Astrocyte (in vitro differentiated cells and primary cell): Measurements from ENCODE around the gene FLT3LG. TPM values are rescaled to one million over a fixed set of nuclear protein-coding genes. Genes with fewer than 3 reads are reported as not detected.

Experiments used
- DNase-seq: peaks from one replicate; pipeline ENCODE4 v3.0.0-alpha.2; 2010; ENCODE audit warnings: low read depth
- FAIRE-seq: peaks from 2 replicates; lab custom pipeline; 2011; peaks lifted over from hg19 to GRCh38; lab: Jason Lieb, UNC
- H2AFZ ChIP-seq: 2 replicates; pipeline ENCODE4 v1.6.0; 2012; ENCODE audit warnings: low read depth, low read length, inconsistent platforms
- H3K27ac ChIP-seq: 2 replicates; pipeline ENCODE4 v1.5.1; 2011; ENCODE audit warnings: low read depth, low read length, inconsistent platforms
- H3K27me3 ChIP-seq: 2 replicates; pipeline ENCODE4 v1.6.0; 2011; ENCODE audit warnings: low read length, inconsistent platforms; ENCODE audit not compliant: insufficient read depth
- H3K36me3 ChIP-seq: 2 replicates; pipeline ENCODE4 v1.5.1; 2011; ENCODE audit warnings: low read length, inconsistent platforms; ENCODE audit not compliant: insufficient read depth
- H3K4me1 ChIP-seq: 2 replicates; pipeline ENCODE4 v1.5.1; 2011; ENCODE audit warnings: low read length, inconsistent platforms; ENCODE audit not compliant: insufficient read depth
- H3K4me2 ChIP-seq: 2 replicates; pipeline ENCODE4 v1.6.0; 2012; ENCODE audit warnings: low read length, inconsistent platforms
- H3K4me3 ChIP-seq: 2 replicates; pipeline ENCODE4 v1.5.1; 2011; ENCODE audit warnings: low read depth, mild to moderate bottlenecking, low read length, inconsistent platforms; ENCODE audit not compliant: insufficient read depth
- H3K79me2 ChIP-seq: 2 replicates; pipeline ENCODE4 v1.6.0; 2012; ENCODE audit warnings: mild to moderate bottlenecking, low read length, inconsistent platforms; ENCODE audit not compliant: insufficient read depth
- H3K9ac ChIP-seq: 2 replicates; pipeline ENCODE4 v1.6.0; 2012; ENCODE audit warnings: mild to moderate bottlenecking, low read length, inconsistent platforms
- H3K9me3 ChIP-seq: 2 replicates; pipeline ENCODE4 v1.5.1; 2012; ENCODE audit warnings: low read depth, mild to moderate bottlenecking, low read length, inconsistent platforms; ENCODE audit not compliant: insufficient read depth
- H4K20me1 ChIP-seq: 2 replicates; pipeline ENCODE4 v1.6.0; 2012; ENCODE audit warnings: low read length, inconsistent platforms; ENCODE audit not compliant: insufficient read depth
- H3K27ac Mint-ChIP-seq: one replicate; pipeline ENCODE4 v1.8.0; 2021; ENCODE audit warnings: mild to moderate bottlenecking, mixed read lengths; ENCODE audit not compliant: unreplicated experiment
- H3K27me3 Mint-ChIP-seq: one replicate; pipeline ENCODE4 v1.8.0; 2021; ENCODE audit warnings: low read depth, mixed read lengths; ENCODE audit not compliant: unreplicated experiment
- H3K36me3 Mint-ChIP-seq: one replicate; pipeline ENCODE4 v1.8.0; 2021; ENCODE audit warnings: low read depth, mixed read lengths; ENCODE audit not compliant: unreplicated experiment
- H3K4me1 Mint-ChIP-seq: one replicate; pipeline ENCODE4 v1.8.0; 2021; ENCODE audit warnings: low read depth, mixed read lengths; ENCODE audit not compliant: unreplicated experiment
- H3K4me3 Mint-ChIP-seq: one replicate; pipeline ENCODE4 v1.8.0; 2021; ENCODE audit warnings: mild to moderate bottlenecking, moderate library complexity, mixed read lengths; ENCODE audit not compliant: unreplicated experiment
- H3K9me3 Mint-ChIP-seq: one replicate; pipeline ENCODE4 v1.8.0; 2021; ENCODE audit warnings: mild to moderate bottlenecking, mixed read lengths; ENCODE audit not compliant: unreplicated experiment
- EZH2 ChIP-seq: IDR thresholded peaks from 2 replicates; pipeline ENCODE4 v1.6.1; 2012; ENCODE audit warnings: mild to moderate bottlenecking, low read length, inconsistent platforms; ENCODE audit not compliant: insufficient read depth
- total RNA-seq: library from RNA; stranded (reverse); gene quantifications from 2 replicates; pipeline ENCODE4 v1.2.1, GENCODE V29; 2021
- TF ChIP-seq, protein P1 (sequence below): IDR thresholded peaks from 2 replicates; pipeline ENCODE4 v1.5.1; 2011; ENCODE audit warnings: low read depth, mild to moderate bottlenecking, inconsistent platforms, low read length, moderate library complexity; ENCODE audit not compliant: insufficient read depth

The FLT3LG gene
- total RNA-seq, 1 donor from 2014 or later = not detected

DNA sequence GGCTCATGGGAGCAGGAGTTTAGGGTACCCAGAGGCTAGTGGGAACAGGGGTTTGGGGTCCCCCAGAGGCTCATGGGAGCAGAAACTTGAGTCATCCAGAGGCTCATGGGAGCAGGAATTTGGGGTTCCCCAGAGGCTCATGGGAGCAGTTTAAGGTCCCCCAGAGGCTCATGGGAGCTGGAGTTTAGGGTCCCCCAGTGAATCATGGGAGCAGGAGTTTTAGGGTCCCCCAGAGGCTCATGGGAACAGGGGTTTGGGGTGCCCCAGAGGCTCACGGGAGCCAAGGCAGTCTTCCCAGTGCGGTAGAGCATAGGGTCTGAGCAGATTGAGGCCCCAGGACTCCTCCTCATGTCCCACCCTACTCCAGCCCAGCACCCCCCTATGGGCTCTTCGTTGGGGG lies 8.6 kb upstream of the FLT3LG start:
- no peak overlapping the region for H3K4me2 ChIP-seq
- no peaks in the 10 kb centered on the region for H3K4me1 ChIP-seq

DNA sequence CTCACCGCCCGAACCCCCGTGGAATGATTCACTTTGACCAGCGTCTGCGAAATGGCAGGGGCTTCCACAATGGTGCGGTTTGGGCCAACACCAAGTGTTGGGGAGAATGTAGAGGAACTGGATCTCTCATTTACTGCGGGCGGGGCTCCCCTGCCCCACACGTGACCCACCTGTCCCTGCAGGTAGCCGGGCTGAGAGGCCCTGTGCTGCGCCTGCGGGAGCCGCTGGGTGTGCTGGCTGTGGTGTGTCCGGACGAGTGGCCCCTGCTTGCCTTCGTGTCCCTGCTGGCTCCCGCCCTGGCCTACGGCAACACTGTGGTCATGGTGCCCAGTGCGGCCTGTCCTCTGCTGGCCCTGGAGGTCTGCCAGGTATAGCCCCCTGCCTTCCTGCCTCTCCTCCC lies 5.8 kb upstream of the FLT3LG start:
- Histone ChIP-seq H3K27ac (no peak overlapping the region), H3K27me3 (no peaks in the 10 kb centered on the region), H3K9me3 (no peaks in the 10 kb centered on the region), H3K4me3 (no peak overlapping the region), H3K79me2 (no peaks in the 10 kb centered on the region), H3K4me1 (no peaks in the 10 kb centered on the region), H2AFZ (no peak overlapping the region), H3K4me2 (no peak overlapping the region), H4K20me1 (no peaks in the 10 kb centered on the region), H3K36me3 (no peaks in the 10 kb centered on the region), H3K9ac (no peak overlapping the region)
- peaks cover 7% of the 10 kb centered on the region for H3K27me3 Mint-ChIP-seq
- FAIRE-seq = no peak
- peaks cover 4% of the 10 kb centered on the region for H3K36me3 Mint-ChIP-seq
- DNase-seq = no peak
- H3K9me3 Mint-ChIP-seq = no peaks in the 10 kb centered on the region
- no peak overlapping the region for H3K4me3 Mint-ChIP-seq
- H3K27ac Mint-ChIP-seq = no peak overlapping the region
- H3K4me1 Mint-ChIP-seq = no peaks in the 10 kb centered on the region
- no peak for TF ChIP-seq EZH2
- TF ChIP-seq, protein P1, sequence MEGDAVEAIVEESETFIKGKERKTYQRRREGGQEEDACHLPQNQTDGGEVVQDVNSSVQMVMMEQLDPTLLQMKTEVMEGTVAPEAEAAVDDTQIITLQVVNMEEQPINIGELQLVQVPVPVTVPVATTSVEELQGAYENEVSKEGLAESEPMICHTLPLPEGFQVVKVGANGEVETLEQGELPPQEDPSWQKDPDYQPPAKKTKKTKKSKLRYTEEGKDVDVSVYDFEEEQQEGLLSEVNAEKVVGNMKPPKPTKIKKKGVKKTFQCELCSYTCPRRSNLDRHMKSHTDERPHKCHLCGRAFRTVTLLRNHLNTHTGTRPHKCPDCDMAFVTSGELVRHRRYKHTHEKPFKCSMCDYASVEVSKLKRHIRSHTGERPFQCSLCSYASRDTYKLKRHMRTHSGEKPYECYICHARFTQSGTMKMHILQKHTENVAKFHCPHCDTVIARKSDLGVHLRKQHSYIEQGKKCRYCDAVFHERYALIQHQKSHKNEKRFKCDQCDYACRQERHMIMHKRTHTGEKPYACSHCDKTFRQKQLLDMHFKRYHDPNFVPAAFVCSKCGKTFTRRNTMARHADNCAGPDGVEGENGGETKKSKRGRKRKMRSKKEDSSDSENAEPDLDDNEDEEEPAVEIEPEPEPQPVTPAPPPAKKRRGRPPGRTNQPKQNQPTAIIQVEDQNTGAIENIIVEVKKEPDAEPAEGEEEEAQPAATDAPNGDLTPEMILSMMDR = no peak

More for the DNA sequence above, 8.6 kb upstream of the FLT3LG start:
- DNase-seq = no peak
- no peaks in the 10 kb centered on the region for H3K4me1 Mint-ChIP-seq
- no peak overlapping the region for H3K9ac ChIP-seq
- no peak overlapping the region for H3K4me3 ChIP-seq
- no peaks in the 10 kb centered on the region for H3K36me3 ChIP-seq
- no peaks in the 10 kb centered on the region for H3K9me3 Mint-ChIP-seq
- peaks cover 4% of the 10 kb centered on the region for H3K36me3 Mint-ChIP-seq
- H3K4me3 Mint-ChIP-seq = no peak overlapping the region
- no peak overlapping the region for H3K27ac Mint-ChIP-seq
- no peaks in the 10 kb centered on the region for H4K20me1 ChIP-seq
- no peaks in the 10 kb centered on the region for H3K79me2 ChIP-seq
- no peak for FAIRE-seq
- H3K27me3 Mint-ChIP-seq = no peaks in the 10 kb centered on the region
- no peak overlapping the region for H2AFZ ChIP-seq
- TF ChIP-seq EZH2 = no peak
- TF ChIP-seq, protein P1 = no peak
- H3K27me3 ChIP-seq = no peaks in the 10 kb centered on the region
- no peak overlapping the region for H3K27ac ChIP-seq
- no peaks in the 10 kb centered on the region for H3K9me3 ChIP-seq

DNA sequence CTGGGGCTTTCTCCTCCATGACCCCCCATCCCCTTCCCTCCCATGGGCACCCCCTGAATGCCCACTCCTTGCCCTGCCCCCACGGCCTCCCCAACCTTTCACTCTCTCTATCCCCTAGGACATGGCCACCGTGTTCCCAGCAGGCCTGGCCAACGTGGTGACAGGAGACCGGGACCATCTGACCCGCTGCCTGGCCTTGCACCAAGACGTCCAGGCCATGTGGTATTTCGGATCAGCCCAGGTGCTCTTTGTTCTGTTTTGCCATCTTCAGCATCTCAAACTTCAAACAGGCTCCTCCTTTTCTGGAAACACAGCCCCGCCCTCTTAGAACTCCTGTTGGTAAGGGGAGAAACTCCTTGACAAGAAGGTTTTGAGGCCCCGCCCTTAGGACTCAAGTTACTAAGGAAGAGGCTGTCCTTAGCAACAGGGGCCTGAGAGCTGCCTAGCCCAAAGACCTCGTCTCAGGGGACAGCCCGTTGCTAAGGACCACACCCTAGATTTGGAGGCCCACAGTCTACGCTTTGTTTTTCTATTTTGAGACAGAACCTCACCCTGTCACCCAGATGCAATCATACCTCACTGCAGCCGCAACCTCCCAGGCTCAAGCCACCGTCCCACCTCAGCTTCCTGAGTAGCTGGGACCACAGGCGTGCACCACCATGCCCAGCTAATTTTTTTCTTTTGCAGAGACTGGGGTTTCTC lies 5.1 kb upstream of the FLT3LG start:
- no peaks in the 10 kb centered on the region for H3K27me3 ChIP-seq
- FAIRE-seq (no peak), DNase-seq (no peak)
- no peaks in the 10 kb centered on the region for H3K36me3 ChIP-seq
- peaks cover 4% of the 10 kb centered on the region for H3K4me1 ChIP-seq
- H3K4me3 Mint-ChIP-seq = peak overlapping the region; percentile 50
- H3K4me2 ChIP-seq = no peak overlapping the region
- H3K4me3 ChIP-seq = no peak overlapping the region
- no peaks in the 10 kb centered on the region for H4K20me1 ChIP-seq
- peaks cover 4% of the 10 kb centered on the region for H3K36me3 Mint-ChIP-seq
- TF ChIP-seq, protein P1 = no peak
- TF ChIP-seq EZH2 = no peak
- no peaks in the 10 kb centered on the region for H3K4me1 Mint-ChIP-seq
- H3K27ac Mint-ChIP-seq = no peak overlapping the region
- peaks cover 12% of the 10 kb centered on the region for H3K27me3 Mint-ChIP-seq
- no peaks in the 10 kb centered on the region for H3K9me3 Mint-ChIP-seq
- H3K27ac ChIP-seq = no peak overlapping the region
- no peak overlapping the region for H3K9ac ChIP-seq
- no peaks in the 10 kb centered on the region for H3K79me2 ChIP-seq
- no peak overlapping the region for H2AFZ ChIP-seq
- H3K9me3 ChIP-seq = no peaks in the 10 kb centered on the region
